ENCODE data around the gene COPZ2.
A peak's percentile ranks its signal among the peaks of the same experiment; 100 is the strongest.
"Not testable (repeated sequence)": the region's sequence is repeated elsewhere in the genome, so short reads cannot be mapped to it uniquely, and the experiment has no call there.

COPZ2 gene

DNA sequence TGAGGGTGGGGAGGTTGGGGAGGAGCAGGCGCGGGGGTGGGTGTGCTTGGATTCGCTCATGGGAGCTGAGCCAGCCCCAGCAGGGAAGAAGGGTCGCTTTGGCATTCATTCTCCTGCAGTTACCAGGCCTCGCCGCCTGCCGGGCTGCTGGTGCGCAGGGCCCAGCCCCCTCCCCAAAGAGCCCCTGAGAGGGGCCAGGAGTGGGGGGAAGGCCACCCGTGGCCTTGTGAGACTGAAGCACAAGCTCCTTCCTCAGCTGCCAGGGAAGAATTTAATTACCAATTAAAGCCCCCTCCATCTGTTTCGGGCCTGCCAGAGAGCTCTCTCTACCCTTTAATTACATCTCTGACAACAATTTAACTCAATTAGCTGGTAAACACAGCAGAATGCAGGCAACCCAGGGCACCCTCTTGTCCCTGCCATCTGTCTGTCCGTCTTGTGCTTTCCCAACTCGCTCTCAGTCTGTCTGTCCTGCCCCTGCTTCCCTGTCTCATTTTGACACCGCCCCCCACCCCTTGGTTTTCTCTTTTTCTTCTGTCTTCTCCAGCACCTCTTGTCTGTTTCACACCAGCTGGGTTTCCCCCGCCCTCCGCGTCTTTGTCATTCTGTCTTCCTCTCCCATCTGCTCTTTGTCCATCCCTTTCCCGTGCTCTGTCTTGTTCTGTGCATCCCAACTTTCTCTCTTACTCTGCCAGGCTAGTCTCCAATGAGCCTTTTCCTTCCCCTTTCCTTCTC is 34.0 kb downstream of the COPZ2 start:
- no peak for DNase-seq

DNA sequence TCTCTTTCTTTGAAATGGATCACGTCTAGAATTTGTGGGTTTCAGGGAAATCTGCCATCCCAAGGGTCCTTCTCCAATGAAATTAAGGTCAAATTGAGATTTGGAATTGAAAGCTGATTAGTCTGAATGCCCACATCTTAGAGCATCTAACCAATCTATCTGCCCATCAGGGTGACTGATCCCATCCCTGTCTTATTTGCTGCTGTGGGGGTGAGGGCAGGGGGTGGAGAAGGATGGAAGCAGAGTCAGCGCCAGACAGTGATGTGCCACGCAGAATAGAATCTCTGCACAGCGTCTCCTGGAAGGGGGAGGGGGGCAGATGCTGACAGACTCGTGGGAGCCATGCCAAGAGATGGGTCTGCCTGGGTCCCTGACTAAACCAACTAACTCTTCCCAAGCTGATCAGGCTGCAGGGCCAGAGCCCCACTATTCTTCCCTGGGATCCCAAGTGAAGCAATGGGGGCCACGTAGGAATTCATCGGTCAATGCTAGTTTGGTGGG is 34.6 kb downstream of the COPZ2 start:
- no peak for DNase-seq

DNA sequence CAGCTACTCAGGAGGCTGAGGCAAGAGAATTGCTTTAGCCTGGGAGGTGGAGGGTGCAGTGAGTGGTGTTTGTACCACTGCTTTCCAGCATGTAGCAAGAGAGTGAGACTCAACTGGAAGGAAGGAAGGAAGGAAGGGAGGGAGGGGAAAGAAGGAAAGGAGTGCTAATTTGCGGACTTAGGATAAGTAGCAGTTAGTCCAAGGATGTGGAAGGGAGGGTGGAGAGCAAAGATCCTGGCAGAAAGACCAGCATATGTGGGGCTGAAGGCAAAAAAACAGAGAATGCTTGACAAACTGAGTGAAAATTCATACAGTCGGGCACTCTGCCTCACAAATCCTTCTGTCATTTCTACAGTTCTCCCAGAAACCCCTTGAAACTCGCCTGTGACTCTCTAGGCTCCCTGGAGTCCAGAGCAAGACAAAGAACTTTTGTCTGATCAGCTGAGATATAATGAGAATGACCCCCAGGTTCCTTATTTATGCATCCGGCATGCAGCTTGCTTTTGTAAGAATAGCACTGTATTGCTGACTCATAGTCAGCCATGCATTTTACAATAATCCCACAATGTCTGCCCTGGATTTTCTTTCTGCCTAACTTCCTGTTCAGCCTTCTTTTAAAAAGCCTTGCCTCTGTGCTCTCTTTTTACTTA is 35.2 kb downstream of the COPZ2 start:
- DNase-seq = peak; percentile 40

DNA sequence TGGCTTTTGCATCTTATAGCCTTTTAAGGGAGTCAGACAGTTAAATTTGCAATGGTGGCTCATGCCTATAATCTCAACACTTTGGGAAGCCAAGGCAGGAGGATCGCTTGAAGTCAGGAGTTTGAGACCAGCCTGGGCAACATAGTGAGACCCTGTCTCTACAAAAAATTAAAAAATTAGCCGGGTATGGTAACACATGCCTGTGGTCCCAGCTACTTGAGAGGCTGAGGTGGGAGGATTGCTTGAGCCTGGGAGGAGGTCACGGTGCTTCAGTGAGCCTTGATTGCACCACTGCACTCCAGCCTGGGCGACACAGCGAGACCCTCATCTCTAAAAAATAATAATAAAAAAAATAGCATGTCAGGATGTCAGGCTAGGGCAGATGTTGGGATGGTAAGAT is 35.9 kb downstream of the COPZ2 start:
- not testable (repeated sequence) for DNase-seq

DNA sequence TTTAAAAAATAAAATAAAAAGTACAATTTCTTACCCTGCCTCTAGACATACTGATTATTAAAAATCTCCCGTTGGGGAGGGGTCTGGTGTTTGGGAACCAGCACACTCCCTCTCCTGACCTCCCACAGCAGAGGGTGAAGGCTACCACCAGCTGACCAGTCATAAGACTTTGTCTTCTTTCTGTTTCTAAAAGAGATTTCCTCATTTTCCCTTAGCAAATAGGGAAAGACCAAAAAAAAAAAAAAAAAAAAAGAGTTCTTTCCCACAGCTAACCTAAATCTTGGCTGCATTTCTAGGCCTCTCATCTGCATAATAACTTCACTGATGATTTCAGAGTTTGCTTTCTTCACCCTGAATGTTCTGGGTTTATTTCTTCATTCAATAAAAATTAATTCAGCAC is 36.4 kb downstream of the COPZ2 start:
- no peak for DNase-seq

DNA sequence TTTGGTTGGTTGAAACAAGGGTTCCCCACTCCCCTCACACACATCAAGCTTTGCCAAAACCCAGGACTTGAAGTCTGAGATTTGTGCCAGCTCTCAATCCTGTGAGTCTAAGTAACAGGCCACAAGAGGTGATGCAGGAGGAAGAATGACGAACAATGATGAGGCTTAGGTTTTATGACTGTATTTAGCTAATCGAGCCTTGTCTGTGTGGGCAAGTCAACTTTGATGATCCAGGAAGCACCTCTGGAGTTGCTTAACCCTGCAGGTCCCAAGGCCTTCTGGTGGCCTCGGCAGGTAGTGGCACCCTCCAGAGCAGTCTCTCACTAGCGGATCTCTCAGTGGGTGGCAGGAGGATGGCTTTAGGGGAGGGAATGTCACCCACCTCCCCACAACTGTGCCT is 38.0 kb downstream of the COPZ2 start:
- no peak for DNase-seq

DNA sequence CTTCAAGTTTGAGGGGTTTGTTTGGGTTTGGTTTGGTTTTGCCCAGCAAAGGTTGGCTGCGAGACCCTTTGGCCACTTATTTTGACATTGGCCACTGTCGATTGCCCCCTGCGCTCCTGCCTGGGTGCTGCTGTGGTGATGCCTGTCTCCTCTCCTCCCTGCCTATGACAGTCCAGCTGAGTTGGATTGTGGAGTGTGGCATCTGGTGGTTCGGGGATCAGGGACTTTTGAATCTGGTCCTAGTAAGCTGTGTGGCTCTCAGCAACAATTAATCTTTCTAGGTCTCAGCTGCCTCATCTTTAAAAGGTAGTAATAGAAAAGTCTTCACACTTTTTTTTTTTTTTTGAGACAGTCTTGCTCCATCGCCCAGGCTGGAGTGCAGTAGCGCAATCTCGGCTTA is 39.6 kb downstream of the COPZ2 start:
- no peak for DNase-seq

DNA sequence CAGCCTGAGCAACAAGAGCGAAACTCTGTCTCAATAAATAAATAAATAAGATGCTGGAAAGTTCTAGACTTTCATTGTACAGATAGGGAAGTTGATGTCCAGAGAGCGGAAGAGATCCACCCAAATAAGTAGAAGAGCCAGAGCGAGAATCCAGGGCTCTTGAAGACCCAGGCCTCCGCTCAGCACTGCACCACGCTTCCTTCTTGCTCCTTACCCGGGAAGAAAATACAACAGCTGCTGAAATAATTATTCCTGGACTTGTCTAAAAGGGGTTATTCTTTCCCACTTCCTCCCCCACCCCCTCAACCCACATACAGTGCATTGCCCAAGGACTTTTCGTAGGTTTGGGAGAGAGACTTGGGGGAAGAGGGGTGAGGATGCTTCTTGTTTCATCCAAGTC is 40.0 kb downstream of the COPZ2 start:
- no peak for DNase-seq

DNA sequence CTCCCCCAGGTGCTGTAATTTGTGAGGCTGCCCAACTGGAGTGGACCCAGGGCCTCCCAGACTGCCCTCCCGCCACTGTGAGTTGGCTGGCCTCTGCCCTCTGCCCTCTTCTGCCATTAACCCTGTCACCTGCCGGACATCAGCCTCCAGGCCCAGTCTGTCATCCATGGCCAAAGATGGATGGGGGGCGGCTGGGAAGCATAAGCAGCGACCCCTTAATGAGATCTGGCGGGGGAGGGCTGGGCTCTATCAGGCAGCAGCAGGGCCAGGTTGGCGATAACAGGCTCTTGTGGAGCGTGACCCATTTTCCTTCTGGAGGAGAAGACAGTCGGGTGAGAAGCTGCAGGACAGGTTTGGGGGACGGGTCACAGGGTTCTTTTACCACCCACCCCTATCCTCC is 41.4 kb downstream of the COPZ2 start:
- no peak for DNase-seq

DNA sequence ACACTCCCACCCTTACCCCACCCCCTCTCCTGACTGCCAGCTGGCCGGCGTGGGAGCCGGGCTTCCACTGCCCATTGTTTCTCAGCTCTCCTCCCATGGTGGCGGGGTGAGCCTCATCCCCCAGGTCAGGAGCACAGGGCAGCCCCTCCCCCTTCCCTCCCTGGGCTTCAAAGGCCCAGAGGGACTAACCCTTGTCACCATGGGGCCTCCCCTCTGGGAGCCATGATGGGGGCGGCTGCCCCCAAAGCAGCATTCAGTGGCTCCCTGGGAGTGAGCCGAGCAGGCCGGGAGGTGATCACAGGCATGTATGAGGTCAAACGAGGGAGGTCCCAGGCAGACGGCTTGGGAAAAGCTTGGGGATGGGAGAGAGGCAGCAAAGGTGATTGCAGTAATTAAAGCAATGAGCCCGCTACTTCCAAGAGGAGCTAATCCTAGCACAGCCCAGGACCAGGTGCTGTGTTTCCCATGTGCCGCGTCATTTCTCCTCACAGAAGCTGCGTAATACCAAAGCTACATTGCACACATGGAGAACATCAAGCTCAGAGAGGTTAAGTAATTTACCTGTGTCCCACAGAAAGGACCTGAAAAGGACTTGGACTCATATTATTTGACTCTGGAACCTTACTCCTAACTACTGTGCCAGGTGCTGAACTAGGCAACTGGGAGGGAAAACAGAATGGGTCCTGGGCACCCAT is 42.2 kb downstream of the COPZ2 start:
- DNase-seq = no peak

DNA sequence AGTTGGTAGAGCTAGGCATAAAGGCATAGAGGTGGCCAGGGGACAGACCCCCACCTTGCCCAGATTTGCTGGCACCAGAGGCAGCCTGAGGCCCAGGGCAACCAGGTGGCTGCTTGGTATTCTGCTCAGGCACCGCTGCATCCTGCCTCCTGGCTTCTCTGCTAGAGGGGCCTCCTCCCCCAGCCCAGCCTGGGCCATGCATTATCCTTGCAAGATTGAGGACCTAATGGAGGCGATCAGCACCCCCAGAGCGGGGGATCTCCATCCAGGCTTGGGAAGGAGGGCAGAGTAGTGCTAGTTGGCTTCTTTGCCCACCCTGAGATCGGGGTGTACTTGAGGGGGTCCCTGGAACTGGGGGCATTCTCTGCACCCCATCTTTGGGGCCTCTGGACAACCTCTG is 42.9 kb downstream of the COPZ2 start:
- no peak for DNase-seq

DNA sequence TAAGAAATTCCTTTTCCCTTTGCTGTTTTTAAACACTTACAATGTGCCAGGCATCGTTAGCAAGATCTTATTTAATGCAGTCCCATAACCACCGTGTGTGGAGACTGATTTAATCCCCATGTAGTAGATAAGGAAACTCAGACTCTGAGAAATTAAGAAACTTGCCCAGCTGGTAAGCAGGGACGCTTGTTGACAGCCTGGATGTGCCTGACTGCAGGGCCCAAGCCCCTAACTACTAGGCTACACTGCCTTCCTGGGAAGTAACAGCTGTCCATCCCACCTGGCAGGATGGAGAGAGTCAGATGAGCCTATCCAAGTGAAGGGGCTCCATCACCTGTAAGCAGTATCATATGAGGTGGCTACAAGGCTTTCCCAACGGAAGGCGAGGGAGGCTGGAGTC is 43.6 kb downstream of the COPZ2 start:
- DNase-seq = no peak

DNA sequence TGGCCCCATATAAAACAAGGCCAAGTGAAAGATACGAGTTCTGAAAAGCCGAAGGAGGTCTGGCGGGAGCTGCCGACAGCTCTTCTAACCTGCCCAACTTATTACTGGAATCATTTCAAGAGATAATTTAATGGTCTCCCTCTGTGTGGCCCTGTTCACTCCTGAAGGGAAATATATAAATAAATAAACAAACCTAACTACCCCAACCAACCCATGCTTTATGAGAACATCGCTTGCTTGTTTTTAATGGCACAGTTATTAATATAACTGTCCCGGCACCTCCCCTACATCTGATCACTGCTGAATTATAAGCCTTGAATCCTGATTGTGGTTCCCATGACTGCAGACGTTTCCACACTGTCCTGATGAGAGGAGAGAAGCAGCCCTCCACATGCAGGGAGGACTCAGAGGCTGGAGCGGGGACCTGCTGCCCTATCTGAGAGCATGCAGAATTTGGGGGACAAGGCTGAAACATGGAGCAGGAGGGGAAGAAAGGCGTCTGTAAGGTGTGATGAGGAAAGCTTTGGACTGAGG is 44.5 kb downstream of the COPZ2 start:
- DNase-seq = no peak

DNA sequence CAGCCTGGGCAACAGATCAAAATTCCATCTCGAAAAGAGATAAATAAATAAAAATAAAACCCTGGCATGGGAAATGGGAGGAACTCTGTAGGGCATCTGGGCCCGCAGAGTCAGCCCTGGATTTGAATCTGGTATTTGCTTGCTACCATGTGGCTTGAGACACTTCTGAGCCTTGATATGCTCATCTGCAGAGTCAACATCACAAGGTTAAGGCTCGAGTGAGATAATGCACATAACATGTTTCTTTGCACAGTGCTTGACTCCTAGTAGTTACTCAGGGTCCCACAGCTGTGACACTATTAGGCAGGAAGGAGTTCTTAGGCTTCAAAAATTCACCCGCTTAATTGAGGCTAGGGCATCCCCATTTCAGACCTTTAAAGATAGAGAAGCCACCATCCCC is 45.4 kb downstream of the COPZ2 start:
- DNase-seq = no peak

DNA sequence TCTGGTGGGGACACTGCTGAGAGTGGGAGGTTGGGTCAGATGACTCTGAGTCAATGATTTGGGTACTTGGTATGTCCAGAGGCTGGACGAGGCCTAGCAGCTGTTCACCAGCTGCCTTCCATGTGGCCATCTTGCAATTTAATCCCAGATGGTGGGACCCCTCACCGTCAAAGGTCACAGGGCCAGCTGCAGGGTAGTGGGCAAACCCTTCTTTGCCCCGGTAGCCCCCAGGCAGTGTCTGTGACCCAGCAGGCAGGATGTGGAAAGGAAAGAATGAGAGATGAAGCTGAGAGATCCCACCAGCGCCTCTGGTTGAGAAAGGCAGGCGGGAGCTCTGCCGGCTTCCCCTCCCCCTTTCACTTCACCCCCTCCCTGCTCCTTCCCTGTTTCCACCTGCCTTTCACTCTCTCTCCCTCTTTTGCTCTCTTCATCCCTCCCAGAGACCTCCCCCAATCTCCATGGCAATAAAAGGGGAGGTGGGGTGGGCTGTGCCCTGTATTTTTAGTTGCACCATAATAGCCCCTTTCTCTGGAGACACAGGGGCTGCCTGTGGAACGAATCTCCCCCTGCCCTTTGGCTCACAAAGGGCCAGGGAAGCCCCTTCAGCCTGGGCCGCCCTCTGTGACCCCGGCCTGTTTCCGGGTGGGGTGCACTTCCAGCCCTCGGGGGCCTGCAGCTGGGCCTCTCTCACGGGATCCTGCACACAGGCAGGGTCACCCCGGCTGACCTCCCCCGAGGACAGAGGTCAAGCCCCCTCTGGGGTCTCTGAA is 46.5 kb downstream of the COPZ2 start:
- DNase-seq = no peak

DNA sequence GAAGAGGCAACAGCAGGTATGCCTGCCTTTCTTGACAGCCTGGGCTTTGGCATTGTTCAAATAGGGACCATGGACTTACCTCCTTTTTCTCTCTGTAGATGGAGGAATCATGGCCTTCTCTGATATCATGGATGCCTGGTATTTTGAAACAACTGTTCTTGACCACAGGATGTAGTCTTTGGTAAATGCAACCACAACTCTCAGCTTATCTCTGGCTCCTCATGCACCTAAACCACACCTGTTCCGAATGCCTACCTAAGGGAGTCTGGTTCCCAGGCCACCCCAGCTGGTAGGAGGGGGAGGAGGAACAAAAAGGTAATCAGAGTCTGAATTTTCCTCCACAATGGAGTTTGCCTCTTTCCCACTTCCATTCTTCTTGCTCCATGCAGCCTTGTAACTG is 47.9 kb downstream of the COPZ2 start:
- DNase-seq = no peak

DNA sequence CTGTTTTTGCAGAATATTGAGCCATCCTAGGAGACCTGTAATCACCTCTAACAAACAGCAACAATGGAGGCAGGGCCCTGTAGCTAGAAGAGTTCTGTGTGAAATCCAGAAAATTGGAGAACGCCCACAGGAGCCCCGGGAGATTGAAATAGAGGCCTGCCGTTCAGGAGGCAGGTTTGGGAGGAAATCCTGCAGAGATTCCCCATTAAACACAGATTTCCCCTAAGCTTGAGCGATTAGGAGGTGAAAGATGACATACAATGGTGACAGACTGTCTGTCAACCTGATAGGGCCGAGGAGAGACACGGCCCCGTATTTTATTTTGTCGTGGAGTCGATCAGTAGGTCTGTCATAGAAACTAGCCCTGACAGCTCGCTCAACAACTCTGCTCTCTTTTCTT is 48.4 kb downstream of the COPZ2 start:
- DNase-seq = no peak

DNA sequence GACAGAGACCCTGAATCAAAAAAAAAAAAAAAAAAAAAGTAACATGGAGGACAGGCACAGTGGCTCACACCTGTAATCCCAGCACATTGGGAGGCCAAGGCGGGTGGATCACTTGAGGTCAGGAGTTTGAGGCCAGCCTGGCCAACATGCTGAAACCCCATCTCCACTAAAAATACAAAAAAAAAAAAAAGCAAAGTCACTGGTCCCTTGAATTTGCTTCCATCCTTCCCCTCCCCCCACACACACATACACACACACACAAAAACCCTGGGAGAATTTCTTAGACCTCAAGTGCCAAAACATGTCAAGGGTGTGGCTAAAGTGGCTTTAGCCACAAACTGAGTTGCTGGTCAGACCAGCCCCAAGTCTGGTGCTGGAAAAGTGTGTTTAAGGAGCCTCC is 49.2 kb downstream of the COPZ2 start:
- DNase-seq = not testable (repeated sequence)

DNA sequence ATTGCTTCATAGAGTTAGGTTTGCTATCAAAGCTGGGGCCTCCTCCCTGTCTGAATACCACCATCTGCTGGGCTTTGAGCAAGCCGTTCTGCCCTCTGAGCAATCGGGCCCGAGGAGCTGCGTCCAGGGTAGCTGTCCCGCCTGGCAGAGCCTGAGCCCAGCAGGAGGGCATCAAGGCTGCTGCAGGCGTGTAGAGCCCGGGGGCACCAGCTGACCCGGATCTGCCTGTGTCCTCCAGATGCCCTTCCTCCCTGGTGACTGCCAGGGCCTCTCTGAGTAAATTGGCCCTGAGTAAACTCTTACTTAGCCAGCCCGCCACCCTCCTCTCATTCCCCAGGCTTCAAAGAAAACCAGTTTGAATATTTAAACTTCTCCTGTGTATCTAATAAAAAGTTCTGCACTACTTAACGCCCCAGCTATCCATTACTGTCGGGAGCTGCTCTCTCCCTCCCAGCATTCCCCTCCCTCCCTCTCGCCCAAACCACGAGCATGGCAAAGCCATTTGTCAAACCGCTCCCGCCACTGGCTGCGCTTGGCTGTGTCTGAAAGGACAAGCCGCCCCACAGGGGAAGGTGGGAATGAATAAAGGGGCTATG is 50.3 kb downstream of the COPZ2 start:
- no peak for DNase-seq

DNA sequence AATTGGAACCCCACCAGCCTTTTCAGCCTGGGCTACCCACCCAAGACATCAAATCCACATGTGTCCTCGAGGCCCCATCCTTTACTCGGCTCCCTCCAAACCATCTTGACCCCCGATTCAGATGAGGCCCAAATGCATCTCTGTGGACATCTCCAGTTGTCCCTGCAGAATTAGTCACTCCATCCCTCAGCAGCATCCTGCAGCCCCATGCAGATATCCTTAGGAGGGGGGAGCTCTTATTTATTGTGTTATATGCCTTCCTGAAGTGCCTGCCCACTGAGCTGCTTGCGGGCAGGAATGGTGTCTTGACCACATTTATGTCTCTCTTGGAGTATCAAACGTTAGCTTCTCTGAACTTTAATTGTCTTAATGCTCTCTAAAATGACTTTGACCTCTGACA is 51.1 kb downstream of the COPZ2 start:
- no peak for DNase-seq

DNA sequence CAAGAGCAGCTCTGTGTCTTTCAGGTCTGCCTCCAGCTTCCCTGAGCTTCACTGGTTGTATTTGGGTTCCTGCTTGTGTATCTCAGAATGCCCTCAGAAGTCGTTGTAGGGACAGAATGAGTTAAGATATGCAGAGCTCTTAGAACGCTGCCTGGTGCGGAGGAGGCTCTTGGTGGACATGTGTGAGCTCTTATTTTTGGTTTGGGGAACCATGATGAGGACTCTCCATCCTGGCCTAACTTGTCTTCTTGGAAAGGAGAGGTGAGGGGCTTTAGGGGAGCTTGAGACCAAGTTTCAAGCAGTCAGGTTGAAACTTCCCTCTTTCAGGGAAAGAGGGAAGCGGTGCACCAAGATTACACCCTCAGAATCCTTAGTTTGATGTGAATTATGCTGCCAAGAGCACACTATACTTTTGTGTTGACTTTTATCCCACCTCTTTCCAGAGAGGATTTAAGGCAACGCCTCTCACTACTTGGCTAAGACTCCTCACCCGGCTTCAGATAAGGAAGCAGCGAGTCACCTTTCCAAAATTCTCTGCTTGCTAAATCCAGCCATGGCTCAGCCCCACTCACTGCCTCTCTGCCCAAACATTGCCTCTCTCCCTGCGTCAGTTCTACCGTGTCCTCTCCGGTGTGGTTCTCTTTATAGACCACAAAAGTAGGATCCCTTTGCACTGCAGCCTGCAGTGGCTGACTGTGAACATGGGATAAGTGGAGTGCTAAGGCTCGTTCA is 53.9 kb downstream of the COPZ2 start:
- DNase-seq = no peak

Measured in activated CD4-positive, alpha-beta T cell treated with anti-CD3 and anti-CD28 coated beads, Interleukin-10, Interleukin-2, amounts not matched to agents 100 ng/mL and 50 ng/mL, durations not matched to agents 16 hours and 8 hours (primary cell).